ENCODE data around the gene S100A7A. TPM values are rescaled to one million over a fixed set of nuclear protein-coding genes. Genes with fewer than 3 reads are reported as not detected.

The S100A7A gene
- total and polyA plus RNA-seq, 10 of the 15 experiments (the other 5 are each of a cell fraction or from before 2014, with no cell fraction given): not detected

- ATAC-seq: no peak
- RAD21 ChIA-PET (ENCODE audit: unreplicated experiment): no interaction called here
Observed at GRCh38 chr1:153387001-153387400, 29.3 kb upstream of the S100A7A start.

DNA sequence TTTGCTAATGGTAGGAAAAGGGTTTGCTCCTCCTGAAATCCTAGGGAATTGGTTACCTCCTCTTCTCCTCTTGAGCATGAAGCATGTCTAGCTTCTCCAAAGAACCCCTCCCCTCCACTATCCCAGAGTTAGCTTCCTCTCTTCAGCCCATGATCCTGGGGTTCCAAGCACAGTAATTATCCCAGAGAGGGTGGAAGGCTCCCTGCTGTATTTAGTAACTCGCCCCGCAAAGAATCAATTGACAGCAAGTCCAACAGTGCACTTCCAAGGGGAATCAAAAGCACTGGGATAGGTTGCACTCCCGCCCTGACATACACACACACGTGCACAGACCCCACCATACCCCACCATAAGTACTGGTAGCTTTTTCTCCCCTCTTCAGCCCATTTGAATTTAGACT lies 28.5 kb upstream of the S100A7A start:
- Histone ChIP-seq H3K27ac (ENCODE audit: control insufficient read depth, insufficient read depth) (no peak overlapping the region), H3K9me3 (replicated peaks; ENCODE audit: control insufficient read depth, insufficient read depth, low read length) (no peaks in the 10 kb centered on the region), H3K4me1 (ENCODE audit: control insufficient read depth, insufficient read depth, low read length) (no peaks in the 10 kb centered on the region), H3K79me2 (ENCODE audit: control insufficient read depth, insufficient read depth, low read length) (no peaks in the 10 kb centered on the region), H3K36me3 (ENCODE audit: control insufficient read depth in 2 of 2, insufficient read depth in 2 of 2, low read length in 1 of 2) (no peaks in the 10 kb centered on the region), H3K9ac (ENCODE audit: control insufficient read depth, insufficient read depth, low read length) (no peak overlapping the region), H3K27me3 (replicated peaks in 1 of 2; ENCODE audit: control insufficient read depth in 2 of 2, insufficient read depth in 2 of 2, low read length in 1 of 2) (peaks cover 0 to 2% of the 10 kb centered on the region in 2 experiments; a peak in 1 of 4 replicates), H3K4me3 (no peak overlapping the region), H2AFZ (ENCODE audit: control insufficient read depth, low read depth, low read length) (no peak overlapping the region), H3K4me2 (ENCODE audit: control insufficient read depth, insufficient read depth) (no peak overlapping the region), H4K20me1 (ENCODE audit: control insufficient read depth, insufficient read depth) (no peaks in the 10 kb centered on the region)
- BruUV-seq (replicated peaks): no TSS peak
- ATAC-seq (no peak), DNase-seq (ENCODE audit: low read depth, low spot score) (no peak), FAIRE-seq (no peak)
- in situ Hi-C loops (cut with MboI) (no loop called here), intact Hi-C loops (cut with micrococcal nuclease; ENCODE audit: unreplicated experiment) (no loop called here)
- SMC1A ChIA-PET (ENCODE audit: uncharacterized antibody, unreplicated experiment): no interaction called here
- RAD21 ChIA-PET (ENCODE audit: unreplicated experiment): no interaction called here
- CTCF ChIA-PET: no interaction called here
- WGBS (ENCODE audit: insufficient coverage, insufficient replicate concordance, low lambda C conversion rate, missing lambda C conversion rate): 0% methylated on average over 4 of the region's 4 CpGs
- POLR2A ChIA-PET: no interaction called here
- TF ChIP-seq CBX3 (IDR thresholded peaks at IDR 0.05; ENCODE audit: borderline replicate concordance, low read depth): no peak
- no peak for TF ChIP-seq ZBED1 (IDR thresholded peaks at IDR 0.05; ENCODE audit: borderline replicate concordance)
- no peak for TF ChIP-seq SREBF1 (IDR thresholded peaks at IDR 0.05; ENCODE audit: low read length)
- no peak for TF ChIP-seq SMARCA5 (IDR thresholded peaks at IDR 0.05)
- TF ChIP-seq CREB1 (IDR thresholded peaks at IDR 0.05; ENCODE audit: low read depth): no peak
- TF ChIP-seq NKRF (conservative IDR thresholded peaks at IDR 0.05): no peak
- no peak for TF ChIP-seq ZNF217 (IDR thresholded peaks at IDR 0.05)
- TF ChIP-seq, protein P1, sequence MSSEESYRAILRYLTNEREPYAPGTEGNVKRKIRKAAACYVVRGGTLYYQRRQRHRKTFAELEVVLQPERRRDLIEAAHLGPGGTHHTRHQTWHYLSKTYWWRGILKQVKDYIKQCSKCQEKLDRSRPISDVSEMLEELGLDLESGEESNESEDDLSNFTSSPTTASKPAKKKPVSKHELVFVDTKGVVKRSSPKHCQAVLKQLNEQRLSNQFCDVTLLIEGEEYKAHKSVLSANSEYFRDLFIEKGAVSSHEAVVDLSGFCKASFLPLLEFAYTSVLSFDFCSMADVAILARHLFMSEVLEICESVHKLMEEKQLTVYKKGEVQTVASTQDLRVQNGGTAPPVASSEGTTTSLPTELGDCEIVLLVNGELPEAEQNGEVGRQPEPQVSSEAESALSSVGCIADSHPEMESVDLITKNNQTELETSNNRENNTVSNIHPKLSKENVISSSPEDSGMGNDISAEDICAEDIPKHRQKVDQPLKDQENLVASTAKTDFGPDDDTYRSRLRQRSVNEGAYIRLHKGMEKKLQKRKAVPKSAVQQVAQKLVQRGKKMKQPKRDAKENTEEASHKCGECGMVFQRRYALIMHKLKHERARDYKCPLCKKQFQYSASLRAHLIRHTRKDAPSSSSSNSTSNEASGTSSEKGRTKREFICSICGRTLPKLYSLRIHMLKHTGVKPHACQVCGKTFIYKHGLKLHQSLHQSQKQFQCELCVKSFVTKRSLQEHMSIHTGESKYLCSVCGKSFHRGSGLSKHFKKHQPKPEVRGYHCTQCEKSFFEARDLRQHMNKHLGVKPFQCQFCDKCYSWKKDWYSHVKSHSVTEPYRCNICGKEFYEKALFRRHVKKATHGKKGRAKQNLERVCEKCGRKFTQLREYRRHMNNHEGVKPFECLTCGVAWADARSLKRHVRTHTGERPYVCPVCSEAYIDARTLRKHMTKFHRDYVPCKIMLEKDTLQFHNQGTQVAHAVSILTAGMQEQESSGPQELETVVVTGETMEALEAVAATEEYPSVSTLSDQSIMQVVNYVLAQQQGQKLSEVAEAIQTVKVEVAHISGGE (CRISPR knock-in tag; IDR thresholded peaks at IDR 0.05): no peak

More at GRCh38 chr1:153387001-153387400, 29.3 kb upstream of the S100A7A start:
- POLR2A ChIA-PET: interaction anchor here (0.6 kb wide), 1 partner anchor 137 kb away, joined by 7 read pairs; no protein-coding TSS in a partner anchor
- SMC1A ChIA-PET (ENCODE audit: uncharacterized antibody, unreplicated experiment): no interaction called here
- no peak overlapping the region for H2AFZ ChIP-seq (ENCODE audit: control insufficient read depth, low read depth, low read length)
- no peak for TF ChIP-seq CHD1 (IDR thresholded peaks at IDR 0.05; ENCODE audit: low read depth, low read length)
- no peak for TF ChIP-seq NFIC (IDR thresholded peaks at IDR 0.05; ENCODE audit: low read depth, low read length)
- no peak for TF ChIP-seq E2F4 (IDR thresholded peaks at IDR 0.05; ENCODE audit: low read depth, low read length)
- no peak for TF ChIP-seq RAD51 (IDR thresholded peaks at IDR 0.05)
- TF ChIP-seq PML (IDR thresholded peaks at IDR 0.05; ENCODE audit: low read length): no peak
- TF ChIP-seq KAT2A (conservative IDR thresholded peaks at IDR 0.05; ENCODE audit: control insufficient read depth, low read depth, low read length): no peak
- TF ChIP-seq SREBF2 (IDR thresholded peaks at IDR 0.05; ENCODE audit: low read length): no peak
- no peaks in the 10 kb centered on the region for H3K4me1 ChIP-seq (ENCODE audit: control insufficient read depth, insufficient read depth, low read length)
- H3K9ac ChIP-seq (ENCODE audit: control insufficient read depth, insufficient read depth, low read length): no peak overlapping the region
- in situ Hi-C loops (cut with MboI): no loop called here
- WGBS (ENCODE audit: insufficient coverage, insufficient replicate concordance, low lambda C conversion rate, missing lambda C conversion rate): 30% methylated on average over 4 of the region's 4 CpGs
- no peak overlapping the region for H3K4me3 ChIP-seq
- no peak overlapping the region for H3K27ac ChIP-seq (ENCODE audit: control insufficient read depth, insufficient read depth)
- peaks cover 0 to 4% of the 10 kb centered on the region in 2 experiments; a peak in 2 of 4 replicates for H3K27me3 ChIP-seq (replicated peaks in 1 of 2; ENCODE audit: control insufficient read depth in 2 of 2, insufficient read depth in 2 of 2, low read length in 1 of 2)
- no peaks in the 10 kb centered on the region for H3K36me3 ChIP-seq (ENCODE audit: control insufficient read depth in 2 of 2, insufficient read depth in 2 of 2, low read length in 1 of 2)
- CTCF ChIA-PET: no interaction called here
- BruUV-seq (replicated peaks): no TSS peak
- no peak for DNase-seq (ENCODE audit: low read depth, low spot score)
- no peak for FAIRE-seq
- intact Hi-C loops (cut with micrococcal nuclease; ENCODE audit: unreplicated experiment): no loop called here
- H3K79me2 ChIP-seq (ENCODE audit: control insufficient read depth, insufficient read depth, low read length): no peaks in the 10 kb centered on the region
- H3K9me3 ChIP-seq (replicated peaks; ENCODE audit: control insufficient read depth, insufficient read depth, low read length): no peaks in the 10 kb centered on the region
- no peak overlapping the region for H3K4me2 ChIP-seq (ENCODE audit: control insufficient read depth, insufficient read depth)
- H4K20me1 ChIP-seq (ENCODE audit: control insufficient read depth, insufficient read depth): no peaks in the 10 kb centered on the region

Measured in GM12878 (cell line).